Measurements from ENCODE around the gene CCNF.

The CCNF gene

DNA sequence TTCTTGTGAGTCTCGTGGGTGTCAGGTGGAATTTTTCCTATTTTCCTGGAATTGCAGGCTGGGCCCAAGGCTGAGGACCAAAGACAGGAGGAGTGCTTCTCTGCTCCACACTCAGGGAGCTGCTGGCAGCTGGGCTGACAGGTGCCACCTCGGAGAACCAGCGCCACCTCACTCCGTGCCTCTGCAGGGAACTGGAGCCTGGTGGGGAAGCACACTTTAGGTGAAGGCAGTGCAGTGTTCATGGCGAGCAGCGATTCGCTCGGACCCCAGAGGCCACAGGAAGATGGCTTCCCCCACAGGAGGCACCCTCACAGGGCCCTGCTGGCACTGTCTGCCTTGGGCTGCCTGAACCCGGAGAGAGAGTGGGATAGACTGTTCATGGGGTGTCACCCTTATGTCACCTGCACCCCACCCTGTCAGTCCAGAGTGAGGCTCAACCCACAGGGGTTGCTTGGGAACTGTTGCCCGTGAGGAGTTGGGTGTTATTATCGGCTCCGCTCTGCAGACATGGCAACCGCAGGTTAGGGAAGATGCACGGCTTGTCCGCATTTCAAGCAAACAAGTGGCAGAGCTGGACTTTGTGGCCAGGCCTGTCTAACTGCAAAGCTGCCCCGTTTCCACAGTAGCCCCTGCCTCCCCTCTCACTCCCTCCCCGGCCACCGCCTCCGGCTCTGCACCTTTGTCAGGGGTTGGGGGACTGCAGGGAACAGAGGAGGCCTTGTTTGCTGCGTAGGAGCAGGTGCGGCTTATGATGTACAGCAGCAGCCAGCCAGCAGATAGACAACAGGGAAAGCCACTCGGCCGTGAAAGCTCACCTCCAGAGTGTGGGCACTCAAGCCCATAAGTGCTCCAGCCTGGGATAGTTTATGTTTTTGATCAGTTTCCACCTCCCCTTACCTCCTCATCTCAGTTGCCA lies 61.2 kb downstream of the CCNF start:
- no peaks in the 10 kb centered on the region for H3K36me3 Mint-ChIP-seq (ENCODE audit: low read depth)
- no peaks in the 10 kb centered on the region for H3K9me3 Mint-ChIP-seq
- H3K4me1 Mint-ChIP-seq (ENCODE audit: low read depth), result peaks cover 22% of the 10 kb centered on the region
- no peak overlapping the region for H3K4me3 Mint-ChIP-seq
- H3K27ac Mint-ChIP-seq, result no peak overlapping the region
- no peaks in the 10 kb centered on the region for H3K27me3 Mint-ChIP-seq

DNA sequence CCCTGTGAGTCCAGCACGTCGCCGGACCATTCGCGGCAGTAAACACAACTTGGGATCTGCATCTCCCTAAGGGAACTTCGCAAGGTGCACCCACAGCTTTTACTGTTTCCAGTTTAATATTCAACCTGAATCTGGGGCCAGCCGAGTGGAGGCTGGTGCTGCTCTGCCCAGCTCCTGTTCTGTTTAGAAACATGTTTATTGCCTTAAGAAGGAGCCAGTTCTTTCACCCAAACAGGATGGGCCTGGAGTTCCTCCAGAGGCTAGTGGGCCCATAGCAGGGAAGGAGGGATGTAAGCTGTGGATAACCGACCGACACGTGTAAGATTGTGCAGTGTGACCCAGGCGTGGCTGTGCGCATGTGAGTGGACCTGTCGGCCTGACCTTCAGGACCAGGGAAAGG lies 63.0 kb downstream of the CCNF start:
- H3K4me1 Mint-ChIP-seq (ENCODE audit: low read depth), result peaks cover 10% of the 10 kb centered on the region
- H3K9me3 Mint-ChIP-seq, result no peaks in the 10 kb centered on the region
- H3K27ac Mint-ChIP-seq, result no peak overlapping the region
- H3K27me3 Mint-ChIP-seq, result no peaks in the 10 kb centered on the region
- H3K4me3 Mint-ChIP-seq, result no peak overlapping the region
- peaks cover under 1% of the 10 kb centered on the region for H3K36me3 Mint-ChIP-seq (ENCODE audit: low read depth)

GRCh38 chr16:2493605-2494004 lies 64.4 kb downstream of the CCNF start:
- Mint-ChIP-seq H3K36me3 (ENCODE audit: low read depth) (peaks cover 8% of the 10 kb centered on the region), H3K27ac (no peak overlapping the region), H3K4me3 (no peak overlapping the region), H3K9me3 (no peaks in the 10 kb centered on the region), H3K4me1 (ENCODE audit: low read depth) (no peaks in the 10 kb centered on the region), H3K27me3 (no peaks in the 10 kb centered on the region)

- H3K4me3 Mint-ChIP-seq, result no peak overlapping the region
- peaks cover 8% of the 10 kb centered on the region for H3K36me3 Mint-ChIP-seq (ENCODE audit: low read depth)
- H3K4me1 Mint-ChIP-seq (ENCODE audit: low read depth), result no peaks in the 10 kb centered on the region
- H3K27me3 Mint-ChIP-seq, result no peaks in the 10 kb centered on the region
- no peaks in the 10 kb centered on the region for H3K9me3 Mint-ChIP-seq
- no peak overlapping the region for H3K27ac Mint-ChIP-seq
Observed at GRCh38 chr16:2494616-2495015, 65.4 kb downstream of the CCNF start.

DNA sequence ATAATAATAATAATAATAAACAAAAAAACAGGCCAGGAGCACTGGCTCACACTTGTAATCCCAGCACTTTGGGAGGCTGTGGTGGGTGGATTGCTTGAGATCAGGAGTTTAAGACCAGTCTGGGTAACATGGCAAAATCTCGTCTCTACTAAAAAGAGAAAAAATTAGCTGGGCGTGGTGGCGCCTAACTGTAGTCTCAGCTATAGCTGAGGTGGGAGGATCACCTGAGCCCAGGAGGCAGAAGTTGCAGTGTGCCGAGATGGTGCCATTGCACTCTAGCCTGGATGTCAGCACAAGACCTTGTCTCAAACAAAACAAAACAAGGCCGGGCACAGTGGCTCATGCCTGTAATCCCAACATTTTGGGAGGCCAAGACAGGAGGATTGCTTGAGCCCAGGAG lies 65.8 kb downstream of the CCNF start:
- Mint-ChIP-seq H3K9me3 (no peaks in the 10 kb centered on the region), H3K27ac (no peak overlapping the region), H3K4me3 (no peak overlapping the region), H3K36me3 (ENCODE audit: low read depth) (peaks cover 8% of the 10 kb centered on the region), H3K4me1 (ENCODE audit: low read depth) (no peaks in the 10 kb centered on the region), H3K27me3 (no peaks in the 10 kb centered on the region)

DNA sequence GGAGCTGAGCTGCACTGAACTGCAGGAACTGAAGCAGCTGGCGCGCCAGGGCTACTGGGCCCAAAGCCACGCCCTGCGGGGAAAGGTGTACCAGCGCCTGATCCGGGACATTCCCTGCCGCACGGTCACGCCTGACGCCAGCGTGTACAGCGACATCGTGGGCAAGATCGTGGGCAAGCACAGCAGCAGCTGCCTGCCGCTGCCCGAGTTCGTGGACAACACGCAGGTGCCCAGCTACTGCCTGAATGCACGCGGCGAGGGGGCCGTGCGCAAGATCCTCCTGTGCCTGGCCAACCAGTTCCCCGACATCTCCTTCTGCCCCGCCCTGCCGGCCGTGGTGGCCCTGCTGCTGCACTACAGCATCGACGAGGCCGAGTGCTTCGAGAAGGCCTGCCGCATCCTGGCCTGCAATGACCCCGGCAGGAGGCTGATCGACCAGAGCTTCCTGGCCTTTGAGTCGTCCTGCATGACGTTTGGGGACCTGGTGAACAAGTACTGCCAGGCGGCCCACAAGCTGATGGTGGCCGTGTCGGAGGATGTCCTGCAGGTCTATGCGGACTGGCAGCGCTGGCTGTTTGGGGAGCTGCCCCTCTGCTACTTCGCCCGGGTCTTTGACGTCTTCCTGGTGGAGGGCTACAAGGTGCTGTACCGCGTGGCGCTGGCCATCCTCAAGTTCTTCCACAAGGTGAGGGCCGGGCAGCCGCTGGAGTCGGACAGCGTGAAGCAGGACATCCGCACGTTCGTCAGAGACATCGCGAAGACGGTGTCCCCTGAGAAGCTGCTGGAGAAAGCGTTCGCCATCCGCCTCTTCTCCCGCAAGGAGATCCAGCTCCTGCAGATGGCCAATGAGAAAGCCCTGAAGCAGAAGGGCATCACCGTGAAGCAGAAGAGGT lies 67.2 kb downstream of the CCNF start:
- no peaks in the 10 kb centered on the region for H3K27me3 Mint-ChIP-seq
- no peak overlapping the region for H3K4me3 Mint-ChIP-seq
- H3K9me3 Mint-ChIP-seq, result no peaks in the 10 kb centered on the region
- H3K27ac Mint-ChIP-seq, result no peak overlapping the region
- no peaks in the 10 kb centered on the region for H3K4me1 Mint-ChIP-seq (ENCODE audit: low read depth)
- H3K36me3 Mint-ChIP-seq (ENCODE audit: low read depth), result peaks cover 8% of the 10 kb centered on the region

- Mint-ChIP-seq H3K4me3 (no peak overlapping the region), H3K36me3 (ENCODE audit: low read depth) (peaks cover 8% of the 10 kb centered on the region), H3K4me1 (ENCODE audit: low read depth) (no peaks in the 10 kb centered on the region), H3K27me3 (no peaks in the 10 kb centered on the region), H3K27ac (no peak overlapping the region), H3K9me3 (no peaks in the 10 kb centered on the region)
Observed at GRCh38 chr16:2497116-2497630, 67.9 kb downstream of the CCNF start.

DNA sequence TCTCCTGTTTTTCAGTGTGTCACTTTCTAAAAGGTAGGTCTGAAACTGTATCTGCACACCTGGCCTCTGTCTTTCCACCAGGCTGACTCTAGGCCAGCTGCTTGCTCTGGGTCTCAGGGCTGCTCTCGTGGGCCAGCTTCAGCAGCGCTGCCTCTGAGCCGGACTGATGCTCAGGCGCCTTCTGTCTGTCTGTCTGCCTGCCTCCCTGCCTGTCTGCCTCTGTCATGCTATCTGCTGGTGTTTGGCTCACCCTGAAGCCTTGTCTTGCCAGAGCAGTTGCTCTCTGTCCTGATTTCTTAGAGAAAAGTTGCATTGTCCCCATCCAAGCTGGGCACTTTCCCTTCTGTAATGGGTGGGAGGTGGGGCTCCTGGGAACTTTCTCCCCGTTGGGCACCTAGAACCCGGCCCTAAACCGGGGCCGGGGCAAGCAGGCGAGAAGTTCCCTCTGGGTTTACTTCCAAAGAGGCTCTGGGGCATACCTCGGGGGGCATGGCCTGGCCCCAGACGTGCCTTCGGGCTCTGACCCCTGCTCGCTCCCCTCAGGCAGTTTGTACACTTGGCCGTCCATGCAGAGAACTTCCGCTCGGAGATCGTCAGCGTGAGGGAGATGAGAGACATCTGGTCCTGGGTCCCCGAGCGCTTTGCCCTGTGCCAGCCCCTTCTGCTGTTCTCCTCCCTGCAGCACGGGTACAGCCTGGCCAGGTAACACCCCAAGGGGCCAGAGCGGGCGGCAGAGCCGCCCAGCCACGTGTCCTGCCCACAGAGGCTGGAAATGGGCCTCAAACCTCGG lies 68.6 kb downstream of the CCNF start:
- Mint-ChIP-seq H3K4me3 (no peak overlapping the region), H3K4me1 (ENCODE audit: low read depth) (no peaks in the 10 kb centered on the region), H3K27me3 (no peaks in the 10 kb centered on the region), H3K27ac (no peak overlapping the region), H3K36me3 (ENCODE audit: low read depth) (peaks cover 8% of the 10 kb centered on the region), H3K9me3 (no peaks in the 10 kb centered on the region)

GRCh38 chr16:2498531-2499253 lies 69.4 kb downstream of the CCNF start:
- Mint-ChIP-seq H3K4me3 (no peak overlapping the region), H3K36me3 (ENCODE audit: low read depth) (peaks cover 8% of the 10 kb centered on the region), H3K9me3 (no peaks in the 10 kb centered on the region), H3K27ac (no peak overlapping the region), H3K27me3 (no peaks in the 10 kb centered on the region), H3K4me1 (ENCODE audit: low read depth) (no peaks in the 10 kb centered on the region)

- Mint-ChIP-seq H3K36me3 (ENCODE audit: low read depth) (peaks cover 8% of the 10 kb centered on the region), H3K4me1 (ENCODE audit: low read depth) (no peaks in the 10 kb centered on the region), H3K9me3 (no peaks in the 10 kb centered on the region), H3K27ac (no peak overlapping the region), H3K27me3 (no peaks in the 10 kb centered on the region), H3K4me3 (no peak overlapping the region)
Observed at GRCh38 chr16:2499454-2499853, 70.2 kb downstream of the CCNF start.

- Mint-ChIP-seq H3K27me3 (no peaks in the 10 kb centered on the region), H3K27ac (no peak overlapping the region), H3K9me3 (no peaks in the 10 kb centered on the region)
Observed at GRCh38 chr16:2499890-2500429, 70.7 kb downstream of the CCNF start.

DNA sequence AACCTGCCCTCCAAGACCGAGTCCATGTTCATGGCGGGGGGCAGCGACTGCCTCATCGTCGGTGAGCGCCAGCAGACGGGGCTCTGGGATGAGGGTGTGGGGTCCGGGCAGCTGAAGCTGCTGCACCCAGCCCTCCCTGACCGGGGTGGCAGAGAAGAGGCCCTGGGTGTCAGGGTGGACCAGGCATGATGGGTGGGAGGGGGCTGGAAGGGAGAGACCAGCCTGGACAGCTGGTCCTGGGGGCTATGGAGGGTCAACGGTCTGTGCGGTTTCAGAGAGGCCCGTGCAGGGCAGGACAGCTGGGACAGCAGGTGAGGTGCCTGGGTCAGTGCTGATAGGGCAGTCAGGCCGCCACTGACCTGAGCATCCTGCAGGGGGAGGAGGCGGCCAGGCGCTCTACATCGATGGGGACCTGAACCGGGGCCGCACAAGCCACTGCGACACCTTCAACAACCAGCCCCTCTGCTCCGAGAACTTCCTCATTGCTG lies 71.2 kb downstream of the CCNF start:
- Mint-ChIP-seq H3K4me1 (ENCODE audit: low read depth) (no peaks in the 10 kb centered on the region), H3K4me3 (no peak overlapping the region), H3K27me3 (no peaks in the 10 kb centered on the region)

More at GRCh38 chr16:2499890-2500429, 70.7 kb downstream of the CCNF start:
- Mint-ChIP-seq H3K36me3 (ENCODE audit: low read depth) (peaks cover 8% of the 10 kb centered on the region), H3K4me1 (ENCODE audit: low read depth) (no peaks in the 10 kb centered on the region), H3K4me3 (no peak overlapping the region)

GRCh38 chr16:2500918-2501750 lies 71.9 kb downstream of the CCNF start:
- no peak overlapping the region for H3K4me3 Mint-ChIP-seq
- H3K9me3 Mint-ChIP-seq, result no peaks in the 10 kb centered on the region

More for the DNA sequence above, 71.2 kb downstream of the CCNF start:
- Mint-ChIP-seq H3K36me3 (ENCODE audit: low read depth) (peaks cover 8% of the 10 kb centered on the region), H3K9me3 (no peaks in the 10 kb centered on the region), H3K27ac (no peak overlapping the region)

More at GRCh38 chr16:2500918-2501750, 71.9 kb downstream of the CCNF start:
- Mint-ChIP-seq H3K4me1 (ENCODE audit: low read depth) (no peaks in the 10 kb centered on the region), H3K36me3 (ENCODE audit: low read depth) (peaks cover 8% of the 10 kb centered on the region), H3K27me3 (no peaks in the 10 kb centered on the region), H3K27ac (no peak overlapping the region)

Data from stimulated activated naive CD8-positive, alpha-beta T cell treated with anti-CD3 and anti-CD28 coated beads, Interleukin-15, Interleukin-2, amounts not matched to agents 100 ng/mL and 50 ng/mL, for 24 hours (primary cell).